IMR-90 (cell line): ENCODE measurements around the gene DPF3. TPM values are rescaled to one million over a fixed set of nuclear protein-coding genes. Genes with fewer than 3 reads are reported as not detected.

Source experiments
- ATAC-seq: fragments of 200-7000 bp; cut with Tn5 transposase; 2 replicates; pipeline ENCODE4 v1.9.1; 2020; ENCODE audit warnings: low read depth, mild to moderate bottlenecking, moderate library complexity
- BruUV-seq: library from RNA; stranded (reverse); fragments of 400-500 nt; replicated peaks from 2 replicates; lab custom pipeline; 2021; lab: Mats Ljungman, UMichigan
- CTCF ChIA-PET: fragments of 300-600 bp; formaldehyde crosslinking; extraction: SDS; loops from one replicate; lab custom pipeline; 2021; ENCODE audit warnings: antibody characterized with exemption; lab: Yijun Ruan, JAX
- POLR2A ChIA-PET: fragments of 300-600 bp; sonication (Branson Sonifier 250); formaldehyde crosslinking; loops from one replicate; lab custom pipeline; 2022; ENCODE audit warnings: antibody characterized with exemption; ENCODE audit not compliant: unreplicated experiment; lab: Charles Lee
- DNase-seq: peaks from one replicate; pipeline ENCODE4 v3.0.0; 2013
- H2AFZ ChIP-seq: replicated peaks from 2 replicates; pipeline ENCODE3; 2013; ENCODE audit warnings: low read length, mild to moderate bottlenecking; ENCODE audit not compliant: poor library complexity
- H2AK5ac ChIP-seq: 2 replicates; pipeline ENCODE4 v1.6.1; 2013; ENCODE audit warnings: low read depth, low read length, inconsistent platforms
- H2AK9ac ChIP-seq: replicated peaks from 2 replicates; pipeline ENCODE3; 2013; ENCODE audit warnings: mild to moderate bottlenecking, low read depth, low read length, moderate library complexity; ENCODE audit not compliant: poor library complexity
- H2BK120ac ChIP-seq: 2 replicates; pipeline ENCODE4 v1.6.1; 2013; ENCODE audit warnings: low read depth, low read length, inconsistent platforms
- H2BK15ac ChIP-seq: 3 replicates; pipeline ENCODE4 v1.6.1; 2013; ENCODE audit warnings: low read depth, low read length, inconsistent platforms
- H2BK20ac ChIP-seq: 2 replicates; pipeline ENCODE4 v1.6.1; 2013; ENCODE audit warnings: low read depth, mild to moderate bottlenecking, inconsistent platforms, low read length, moderate library complexity
- H2BK5ac ChIP-seq: 2 replicates; pipeline ENCODE4 v1.6.1; 2013; ENCODE audit warnings: mild to moderate bottlenecking, low read depth, low read length, inconsistent platforms; ENCODE audit not compliant: poor library complexity, severe bottlenecking
- H3K14ac ChIP-seq: replicated peaks from 2 replicates; pipeline ENCODE4 v1.6.1; 2013; ENCODE audit warnings: low read depth, low read length, inconsistent platforms
- H3K18ac ChIP-seq: 2 replicates; pipeline ENCODE4 v1.6.1; 2013; ENCODE audit warnings: low read depth, low read length, control low read depth
- H3K23ac ChIP-seq: 2 replicates; pipeline ENCODE4 v1.6.1; 2013; ENCODE audit warnings: low read depth, low read length, inconsistent platforms
- H3K27ac ChIP-seq: 2 replicates; pipeline ENCODE4 v1.5.1; 2013; ENCODE audit warnings: mild to moderate bottlenecking, control low read depth, low read length; ENCODE audit not compliant: insufficient read depth
- H3K27me3 ChIP-seq: 2 replicates; pipeline ENCODE4 v1.6.1; 2013; ENCODE audit warnings: low read length; ENCODE audit not compliant: control insufficient read depth, insufficient read depth
- H3K36me3 ChIP-seq: 2 replicates; pipeline ENCODE4 v1.6.1; 2013; ENCODE audit warnings: low read length, mixed read lengths; ENCODE audit not compliant: control insufficient read depth, insufficient read depth
- H3K4ac ChIP-seq: 2 replicates; pipeline ENCODE4 v1.6.1; 2013; ENCODE audit warnings: low read depth, low read length, inconsistent platforms
- H3K4me1 ChIP-seq: 2 replicates; pipeline ENCODE4 v1.6.1; 2013; ENCODE audit warnings: low read length, mixed read lengths; ENCODE audit not compliant: control insufficient read depth, insufficient read depth
- H3K4me2 ChIP-seq: 2 replicates; pipeline ENCODE4 v1.6.1; 2013; ENCODE audit warnings: low read depth, mild to moderate bottlenecking, control low read depth, low read length, moderate library complexity
- H3K4me3 ChIP-seq: 2 replicates; pipeline ENCODE4 v1.5.1; 2013; ENCODE audit warnings: low read depth, mild to moderate bottlenecking, control low read depth, low read length, moderate library complexity; ENCODE audit not compliant: insufficient read depth
- H3K56ac ChIP-seq: 2 replicates; pipeline ENCODE4 v1.6.1; 2013; ENCODE audit warnings: low read length, inconsistent platforms; ENCODE audit not compliant: insufficient read depth; ENCODE audit errors: extremely low read depth
- H3K79me1 ChIP-seq, 2 experiments: 2 replicates each; pipeline ENCODE4 v1.6.1; 2013; ENCODE audit warnings: low read length in 2 of 2, inconsistent platforms in 1 of 2, low read depth in 1 of 2
- H3K9ac ChIP-seq: 2 replicates; pipeline ENCODE4 v1.6.1; 2013; ENCODE audit warnings: low read depth, low read length, control low read depth
- H3K9me1 ChIP-seq: 2 replicates; pipeline ENCODE4 v1.6.1; 2013; ENCODE audit warnings: low read length, inconsistent platforms; ENCODE audit not compliant: insufficient read depth
- H3K9me3 ChIP-seq: 2 replicates; pipeline ENCODE4 v1.6.1; 2013; ENCODE audit warnings: low read length; ENCODE audit not compliant: control insufficient read depth, insufficient read depth
- H4K20me1 ChIP-seq: 2 replicates; pipeline ENCODE4 v1.6.1; 2013; ENCODE audit warnings: low read length, inconsistent platforms; ENCODE audit not compliant: insufficient read depth
- H4K5ac ChIP-seq: 2 replicates; pipeline ENCODE4 v1.6.1; 2013; ENCODE audit warnings: mild to moderate bottlenecking, low read depth, low read length, control low read depth
- H4K8ac ChIP-seq, 2 experiments: 2 replicates each; pipeline ENCODE4 v1.6.1; 2013; ENCODE audit warnings: low read depth in 2 of 2, low read length in 2 of 2, control low read depth in 1 of 2, inconsistent platforms in 1 of 2
- H4K91ac ChIP-seq: 2 replicates; pipeline ENCODE4 v1.6.1; 2013; ENCODE audit warnings: low read depth, low read length, inconsistent platforms; ENCODE audit not compliant: insufficient read depth
- BHLHE40 ChIP-seq: fragments of 150-350 bp; IDR thresholded peaks from 2 replicates; pipeline ENCODE4 v1.6.1; 2016; ENCODE audit warnings: mild to moderate bottlenecking, low read depth, low read length
- CEBPB ChIP-seq: IDR thresholded peaks from 2 replicates; pipeline ENCODE4 v1.6.1; 2012; ENCODE audit warnings: low read depth, low read length, improper control_type of control experiment
- MXI1 ChIP-seq: IDR thresholded peaks from 2 replicates; pipeline ENCODE4 v1.6.1; 2012; ENCODE audit warnings: low read depth, mild to moderate bottlenecking, low read length, moderate library complexity, borderline replicate concordance
- RAD21 ChIP-seq: IDR thresholded peaks from 2 replicates; pipeline ENCODE4 v1.6.1; 2012; ENCODE audit warnings: low read length, improper control_type of control experiment
- USF2 ChIP-seq: fragments of 150-350 bp; IDR thresholded peaks from 2 replicates; pipeline ENCODE4 v1.6.1; 2017; ENCODE audit warnings: mild to moderate bottlenecking, antibody characterized with exemption, low read length, low read depth
- WGBS, 2 experiments: methylation state at CpG; one replicate each; pipeline versions ENCODE4 v1.1.5 to v1.1.7; 2013; ENCODE audit warnings: missing lambda C conversion rate in 2 of 2; ENCODE audit not compliant: insufficient read length in 1 of 2; ENCODE audit errors: extremely low coverage in 2 of 2; 5-methylcytosine and 5-hydroxymethylcytosine counted together
- dilution Hi-C: fragments of 300-500 bp; cut with HindIII; formaldehyde crosslinking; loops from one replicate; pipeline ENCODE4 v1.14.3; 2018; ENCODE audit warnings: low sequenced_read_pairs; ENCODE audit not compliant: unreplicated experiment
- in situ Hi-C: fragments of 300-500 bp; cut with MboI; formaldehyde crosslinking; loops from 3 replicates; pipeline ENCODE4 v1.14.3; 2019; ENCODE audit warnings: low sequenced_read_pairs, inconsistent platforms, mixed read lengths
- intact Hi-C: fragments of 100-400 bp; cut with micrococcal nuclease; formaldehyde crosslinking; loops from 2 replicates; pipeline ENCODE4 v1.10.0; 2022
- polyA plus RNA-seq, 3 experiments: library from polyadenylated mRNA; depleted of rRNA; stranded (reverse); fragments of >200 nt; gene quantifications; 2 replicates each; pipeline ENCODE4 v1.2.3, GENCODE V29; 2012; ENCODE audit warnings: low replicate concordance in 1 of 3
- total RNA-seq: library from RNA; depleted of rRNA; stranded (reverse); fragments of >200 nt; gene quantifications from 2 replicates; pipeline ENCODE4 v1.2.3, GENCODE V29; 2012

DPF3 gene
- total and polyA plus RNA-seq, 2 of the 4 experiments (the other 2 are of a cell fraction), result 30.5 to 32.8 TPM

DNA sequence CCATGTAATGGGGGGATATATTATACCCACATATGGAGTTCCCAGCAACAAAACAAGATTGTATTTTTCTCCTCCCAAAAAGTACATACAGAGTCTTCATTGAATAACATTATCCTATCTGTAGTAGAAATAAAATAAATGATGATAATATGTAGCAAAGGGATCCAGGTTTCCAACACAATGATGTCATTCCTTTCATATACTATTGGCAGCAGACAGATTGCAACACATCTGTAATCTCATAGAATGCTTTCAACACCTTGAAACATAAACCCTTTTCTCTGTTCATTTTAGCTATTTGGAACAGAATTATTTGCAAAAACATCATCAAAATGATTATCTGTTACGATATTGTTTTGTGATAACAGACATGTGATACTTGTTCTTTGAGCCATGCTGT, 317.6 kb downstream of the DPF3 start:
- Histone ChIP-seq H2BK120ac (no peak overlapping the region), H2AK5ac (no peak overlapping the region), H2BK20ac (no peak overlapping the region), H2BK15ac (no peak overlapping the region), H3K79me1 (no peaks in the 10 kb centered on the region), H3K9me1 (no peaks in the 10 kb centered on the region), H4K20me1 (no peaks in the 10 kb centered on the region), H3K14ac (no peak overlapping the region), H4K91ac (no peak overlapping the region), H3K4me3 (no peak overlapping the region), H4K8ac (no peak overlapping the region), H4K5ac (no peak overlapping the region), H3K4me1 (peaks cover 4% of the 10 kb centered on the region), H3K23ac (no peak overlapping the region), H3K36me3 (no peaks in the 10 kb centered on the region), H2AFZ (no peak overlapping the region), H2BK5ac (no peak overlapping the region), H3K4ac (no peak overlapping the region), H2AK9ac (no peak overlapping the region), H3K9me3 (no peaks in the 10 kb centered on the region), H3K9ac (no peak overlapping the region), H3K56ac (no peak overlapping the region), H3K27ac (no peak overlapping the region), H3K18ac (no peak overlapping the region), H3K27me3 (peaks cover 13% of the 10 kb centered on the region), H3K4me2 (no peak overlapping the region)
- dilution Hi-C loops (no loop called here), in situ Hi-C loops (no loop called here), intact Hi-C loops (no loop called here)
- no CpG with 5 or more reads among the region's 1 CpG for whole genome bisulfite sequencing, 2 experiments
- no peak for TF ChIP-seq BHLHE40
- TF ChIP-seq RAD21, result no peak
- no peak for TF ChIP-seq MXI1
- peak; percentile 90 for TF ChIP-seq CEBPB
- TF ChIP-seq USF2, result no peak
- ATAC-seq, result no peak
- BruUV-seq, result no TSS peak
- POLR2A ChIA-PET, result no interaction called here
- CTCF ChIA-PET, result interaction anchor here (0.6 kb wide), 1 partner anchor 472 kb away, joined by 3 read pairs; no protein-coding TSS in a partner anchor
- DNase-seq, result peak; percentile 41
